Heart left ventricle (tissue), 13 donors: ENCODE data around the gene WNT16.

ENCODE experiments used
- POLR2A ChIP-seq, 2 donors: fragments of 450-650 bp; IDR thresholded peaks; one replicate each; pipeline ENCODE4 v1.6.1; 2017; ENCODE audit warnings: antibody characterized with exemption in 2 of 2, mild to moderate bottlenecking in 2 of 2, moderate library complexity in 2 of 2
- TF ChIP-seq, protein P1 (sequence below), 12 donors: fragments of 200-600 bp; sonication (generic) in 4 of 12; IDR thresholded peaks; one replicate each; pipeline versions ENCODE4 v1.5.0 to v1.8.0; 2018 to 2022; ENCODE audit warnings: antibody characterized with exemption in 12 of 12, mild to moderate bottlenecking in 5 of 12
- donor health status: ischemic (EF 13 %, LVEDD 7.1; RV severe dilation, severe dysfunction).
- donor health status: DM: no; HTN: yes; CAD: no.
- donor health status: DM: no; HTN: no; CAD: no.
- donor health status: ischemic (EF 25% LVEDD 6.9; RV normal size, moderate dysfunction).
- donor health status: ischemic (EF 25% LVEDD 5.7; RV mildly dilated, moderate dysfunction).
- donor health status: ischemic (EF 35%, LVEDD 5.7; RV mildly dilated, moderate dysfunction).
- donor health status: nonischemic (EF 11% LVEDD 7.7; RV severe dilation, severe dysfunction).
- donor health status: DM: yes; HTN: yes; CAD: no.
- donor health status: PGD.
- donor health status: ischemic (EF 29% LVEDD 5.4; RV normal size, mild dysfunction).
- donor health status: nonischemic (EF 23%, LVEDD 6.1; RV moderate dilation, normal function).

DNA sequence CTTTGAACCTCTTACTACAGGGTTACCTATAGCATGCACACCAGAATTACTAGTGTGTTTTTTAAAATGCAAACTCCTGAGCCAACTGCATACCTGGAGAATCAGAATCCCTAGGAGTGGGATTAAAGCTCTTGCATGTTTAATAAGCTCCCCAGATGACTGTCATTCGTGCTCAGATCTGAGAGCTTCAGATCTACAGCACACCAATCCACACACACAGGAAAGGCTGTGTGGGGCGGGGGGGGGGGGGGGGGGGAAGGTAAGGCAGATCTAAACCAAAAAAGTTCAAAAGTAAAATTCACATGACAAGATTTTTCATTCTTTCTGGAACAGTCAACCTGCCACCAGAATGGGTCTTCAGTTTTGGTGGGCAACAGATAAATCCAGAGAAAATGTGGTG lies 61.8 kb downstream of the WNT16 start:
- TF ChIP-seq, protein P1, sequence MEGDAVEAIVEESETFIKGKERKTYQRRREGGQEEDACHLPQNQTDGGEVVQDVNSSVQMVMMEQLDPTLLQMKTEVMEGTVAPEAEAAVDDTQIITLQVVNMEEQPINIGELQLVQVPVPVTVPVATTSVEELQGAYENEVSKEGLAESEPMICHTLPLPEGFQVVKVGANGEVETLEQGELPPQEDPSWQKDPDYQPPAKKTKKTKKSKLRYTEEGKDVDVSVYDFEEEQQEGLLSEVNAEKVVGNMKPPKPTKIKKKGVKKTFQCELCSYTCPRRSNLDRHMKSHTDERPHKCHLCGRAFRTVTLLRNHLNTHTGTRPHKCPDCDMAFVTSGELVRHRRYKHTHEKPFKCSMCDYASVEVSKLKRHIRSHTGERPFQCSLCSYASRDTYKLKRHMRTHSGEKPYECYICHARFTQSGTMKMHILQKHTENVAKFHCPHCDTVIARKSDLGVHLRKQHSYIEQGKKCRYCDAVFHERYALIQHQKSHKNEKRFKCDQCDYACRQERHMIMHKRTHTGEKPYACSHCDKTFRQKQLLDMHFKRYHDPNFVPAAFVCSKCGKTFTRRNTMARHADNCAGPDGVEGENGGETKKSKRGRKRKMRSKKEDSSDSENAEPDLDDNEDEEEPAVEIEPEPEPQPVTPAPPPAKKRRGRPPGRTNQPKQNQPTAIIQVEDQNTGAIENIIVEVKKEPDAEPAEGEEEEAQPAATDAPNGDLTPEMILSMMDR (IDR thresholded peaks at IDR 0.05): no peak
- TF ChIP-seq POLR2A (IDR thresholded peaks at IDR 0.05): no peak
